GM23248 (cell line): ENCODE measurements around the gene WRNIP1.

ENCODE experiments used
- EZH2 ChIP-seq: fragments of 200-600 bp; sonication (generic); IDR thresholded peaks from 2 replicates; pipeline ENCODE4 v1.6.1; 2018; ENCODE audit warnings: antibody characterized with exemption, mild to moderate bottlenecking; ENCODE audit not compliant: insufficient read depth, poor library complexity, severe bottlenecking
- EZH2phosphoT487 ChIP-seq: fragments of 200-600 bp; sonication (generic); IDR thresholded peaks from 2 replicates; pipeline ENCODE4 v1.6.1; 2018; ENCODE audit warnings: antibody characterized with exemption, moderate library complexity, mild to moderate bottlenecking, low read depth; ENCODE audit not compliant: insufficient read depth

- TF ChIP-seq EZH2phosphoT487 (no peak), EZH2 (no peak)
Observed at GRCh38 chr6:2725364-2725988, 39.7 kb upstream of the WRNIP1 start.
